Neuronal stem cell (in vitro differentiated cells): ENCODE data around the gene C4orf50.

ENCODE experiments used
- DNase-seq: peaks from one replicate; pipeline ENCODE4 v3.0.0-alpha.2; 2013; ENCODE audit warnings: low spot score
- H2AFZ ChIP-seq: one replicate; pipeline ENCODE4 v1.6.1; 2013; ENCODE audit warnings: mild to moderate bottlenecking, low read length, inconsistent platforms
- H2AK5ac ChIP-seq: 2 replicates; pipeline ENCODE4 v1.6.1; 2013; ENCODE audit warnings: low read depth, mild to moderate bottlenecking, inconsistent platforms, low read length, moderate library complexity, mixed read lengths
- H2BK120ac ChIP-seq: 2 replicates; pipeline ENCODE4 v1.6.1; 2013; ENCODE audit warnings: low read depth, mild to moderate bottlenecking, inconsistent platforms, low read length, moderate library complexity, mixed read lengths
- H2BK12ac ChIP-seq: one replicate; pipeline ENCODE4 v1.6.1; 2013; ENCODE audit warnings: low read length, inconsistent platforms
- H2BK15ac ChIP-seq: 2 replicates; pipeline ENCODE4 v1.6.1; 2013; ENCODE audit warnings: mild to moderate bottlenecking, low read length, inconsistent platforms, mixed read lengths
- H2BK5ac ChIP-seq: one replicate; pipeline ENCODE4 v1.6.1; 2013; ENCODE audit warnings: inconsistent platforms, mild to moderate bottlenecking, low read length, moderate library complexity
- H3K14ac ChIP-seq: one replicate; pipeline ENCODE4 v1.6.1; 2013; ENCODE audit warnings: low read length, inconsistent platforms
- H3K18ac ChIP-seq: 2 replicates; pipeline ENCODE4 v1.6.1; 2013; ENCODE audit warnings: low read length, inconsistent platforms
- H3K23ac ChIP-seq: 2 replicates; pipeline ENCODE4 v1.6.1; 2013; ENCODE audit warnings: low read depth, mild to moderate bottlenecking, mixed read lengths, low read length, inconsistent platforms; ENCODE audit not compliant: poor library complexity
- H3K27ac ChIP-seq: replicated peaks from 3 replicates; pipeline ENCODE4 v1.5.1; 2013; ENCODE audit warnings: low read length, inconsistent platforms
- H3K27me3 ChIP-seq, 3 experiments: 2 replicates each; pipeline ENCODE4 v1.6.1; 2013; ENCODE audit warnings: low read length in 3 of 3, mild to moderate bottlenecking in 2 of 3, inconsistent platforms in 1 of 3, low read depth in 1 of 3, mixed read lengths in 1 of 3, moderate library complexity in 1 of 3; ENCODE audit not compliant: control insufficient read depth in 3 of 3, insufficient read depth in 3 of 3
- H3K36me3 ChIP-seq, 2 donors: replicated peaks in 1 of 2; 2 replicates each; pipeline ENCODE4 v1.6.1; 2013; ENCODE audit warnings: low read length in 2 of 2; ENCODE audit not compliant: control insufficient read depth in 2 of 2, insufficient read depth in 2 of 2
- H3K4ac ChIP-seq: 2 replicates; pipeline ENCODE4 v1.6.1; 2013; ENCODE audit warnings: inconsistent platforms, mild to moderate bottlenecking, low read length, moderate library complexity
- H3K4me1 ChIP-seq, 2 donors: 1 replicate in 1 of 2; 2 replicates in 1 of 2; pipeline ENCODE4 v1.6.1; 2013; ENCODE audit warnings: low read length in 2 of 2, low read depth in 1 of 2; ENCODE audit not compliant: control insufficient read depth in 2 of 2, insufficient read depth in 1 of 2
- H3K4me2 ChIP-seq: one replicate; pipeline ENCODE4 v1.6.1; 2013; ENCODE audit warnings: mild to moderate bottlenecking, low read length, inconsistent platforms; ENCODE audit not compliant: insufficient read depth, poor library complexity, severe bottlenecking
- H3K4me3 ChIP-seq, 2 donors: 2 replicates each; pipeline ENCODE4 v1.5.1; 2013; ENCODE audit warnings: low read length in 2 of 2, mild to moderate bottlenecking in 2 of 2, inconsistent platforms in 1 of 2, moderate library complexity in 1 of 2
- H3K79me1 ChIP-seq: one replicate; pipeline ENCODE4 v1.6.1; 2013; ENCODE audit warnings: low read depth, mild to moderate bottlenecking, inconsistent platforms, low read length, moderate library complexity
- H3K9ac ChIP-seq: one replicate; pipeline ENCODE4 v1.6.1; 2013; ENCODE audit warnings: mild to moderate bottlenecking, low read depth, low read length, inconsistent platforms; ENCODE audit not compliant: poor library complexity
- H3K9me3 ChIP-seq, 2 donors: replicated peaks in 1 of 2; 2 replicates each; pipeline versions ENCODE3 to v1.6.1; 2013; ENCODE audit warnings: low read length in 2 of 2, mild to moderate bottlenecking in 2 of 2, inconsistent platforms in 1 of 2, low read depth in 1 of 2, mixed read lengths in 1 of 2, moderate library complexity in 1 of 2; ENCODE audit not compliant: control insufficient read depth in 2 of 2, insufficient read depth in 1 of 2
- H4K8ac ChIP-seq: one replicate; pipeline ENCODE4 v1.6.1; 2013; ENCODE audit warnings: low read depth, mild to moderate bottlenecking, inconsistent platforms, low read length, moderate library complexity
- H4K91ac ChIP-seq: one replicate; pipeline ENCODE4 v1.6.1; 2013; ENCODE audit warnings: low read length, low read depth, mild to moderate bottlenecking, inconsistent platforms; ENCODE audit not compliant: poor library complexity
- WGBS, 2 donors: extraction: QIAGEN DNeasy Blood & Tissue Kit; methylation state at CpG; one replicate each; pipeline ENCODE4 v1.1.7; 2013; ENCODE audit warnings: missing lambda C conversion rate in 2 of 2, mixed read lengths in 1 of 2; ENCODE audit not compliant: insufficient read length in 2 of 2, insufficient replicate concordance in 1 of 2; ENCODE audit errors: extremely low coverage in 2 of 2; 5-methylcytosine and 5-hydroxymethylcytosine counted together

Gene C4orf50

DNA sequence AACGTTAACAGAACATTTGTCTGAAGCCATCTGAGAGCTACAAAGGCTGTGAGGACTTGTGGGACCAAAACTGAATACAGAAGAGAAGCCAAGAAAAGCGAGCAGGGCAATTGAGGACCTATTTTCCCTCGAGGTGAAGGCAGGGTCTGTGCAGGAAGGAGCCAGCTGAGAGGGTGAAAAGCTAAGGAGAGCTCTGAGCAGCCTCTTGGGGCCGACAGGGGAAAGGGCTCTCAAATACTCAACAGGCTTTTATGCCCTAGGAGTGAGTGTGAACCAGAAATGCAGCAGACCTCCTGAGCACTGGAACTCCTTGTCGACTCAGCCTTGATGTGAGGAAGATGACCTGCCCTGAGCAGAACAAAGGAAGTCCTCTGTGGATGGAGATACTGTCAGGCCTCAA is 54.2 kb downstream of the C4orf50 start:
- Histone ChIP-seq H3K18ac (no peak overlapping the region), H3K9ac (no peak overlapping the region), H4K8ac (no peak overlapping the region), H2AFZ (no peak overlapping the region), H2BK15ac (no peak overlapping the region), H3K4me2 (no peak overlapping the region), H2BK120ac (no peak overlapping the region), H4K91ac (no peak overlapping the region), H3K4me1 (peaks cover 0 to 2% of the 10 kb centered on the region in 2 donors), H3K4me3 (no peak overlapping the region), H3K9me3 (no peaks in the 10 kb centered on the region), H2AK5ac (no peak overlapping the region), H2BK5ac (no peak overlapping the region), H2BK12ac (no peak overlapping the region), H3K4ac (no peak overlapping the region), H3K79me1 (no peaks in the 10 kb centered on the region), H3K14ac (no peak overlapping the region), H3K23ac (no peak overlapping the region), H3K27ac (no peak overlapping the region), H3K36me3 (no peaks in the 10 kb centered on the region), H3K27me3 (peaks cover 0 to 46% (median 0%) of the 10 kb centered on the region in 3 experiments)
- WGBS, 2 donors: no CpG with 5 or more reads among the region's 5 CpGs
- no peak for DNase-seq

DNA sequence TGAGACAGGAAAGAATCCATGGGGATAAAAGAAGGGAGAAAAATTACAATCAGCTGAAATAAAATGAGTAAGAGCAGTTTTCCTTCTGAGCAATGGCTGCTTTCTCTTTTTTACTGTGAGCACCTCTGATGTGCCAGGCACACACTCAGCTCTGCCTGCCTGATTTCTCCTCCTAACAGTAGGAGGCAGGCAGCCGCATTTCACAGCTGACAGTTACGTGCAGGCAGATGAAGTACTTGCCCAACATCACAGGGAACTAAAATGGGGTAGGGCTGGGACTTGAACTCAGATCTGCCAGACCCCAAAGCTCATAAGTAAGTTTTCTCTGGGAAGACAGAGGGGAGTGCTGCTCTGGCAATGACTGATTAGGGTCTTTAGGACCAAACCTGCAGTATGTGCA is 54.6 kb downstream of the C4orf50 start:
- H3K18ac ChIP-seq: no peak overlapping the region
- no peak overlapping the region for H3K4me2 ChIP-seq
- no peak overlapping the region for H3K4me3 ChIP-seq
- H3K36me3 ChIP-seq: no peaks in the 10 kb centered on the region
- H2BK120ac ChIP-seq: no peak overlapping the region
- WGBS, 2 donors: no CpG with 5 or more reads among the region's 2 CpGs
- no peak for DNase-seq
- H3K4me1 ChIP-seq: peaks cover 0 to 2% of the 10 kb centered on the region in 2 donors
- no peak overlapping the region for H3K27ac ChIP-seq
- no peak overlapping the region for H2BK12ac ChIP-seq
- no peaks in the 10 kb centered on the region for H3K9me3 ChIP-seq
- H2BK15ac ChIP-seq: no peak overlapping the region
- H3K23ac ChIP-seq: no peak overlapping the region
- H3K27me3 ChIP-seq: peaks cover 0 to 46% (median 0%) of the 10 kb centered on the region in 3 experiments
- no peaks in the 10 kb centered on the region for H3K79me1 ChIP-seq
- no peak overlapping the region for H2AFZ ChIP-seq
- no peak overlapping the region for H4K8ac ChIP-seq
- no peak overlapping the region for H3K9ac ChIP-seq
- H3K14ac ChIP-seq: no peak overlapping the region
- H4K91ac ChIP-seq: no peak overlapping the region
- H3K4ac ChIP-seq: no peak overlapping the region
- H2BK5ac ChIP-seq: no peak overlapping the region
- H2AK5ac ChIP-seq: no peak overlapping the region

DNA sequence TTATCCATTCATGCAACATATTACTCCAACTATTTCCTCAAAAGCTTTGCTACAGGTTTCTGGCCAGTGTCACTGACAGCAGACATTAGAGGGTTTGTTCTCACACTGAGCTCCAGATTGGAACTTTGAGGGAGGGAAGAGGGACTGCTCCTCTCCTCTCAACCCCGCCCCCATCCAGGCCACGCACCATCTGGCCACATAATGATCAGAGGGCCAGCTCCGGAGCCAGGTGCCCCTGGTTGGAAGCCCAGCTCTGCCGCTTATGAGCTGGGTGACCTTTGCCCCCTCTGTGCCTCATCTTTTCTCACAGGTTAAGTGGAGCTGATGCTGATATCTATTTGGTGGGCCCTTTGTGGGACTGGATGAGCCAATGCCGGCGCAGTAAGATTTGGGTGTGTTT is 55.8 kb downstream of the C4orf50 start:
- H3K36me3 ChIP-seq: no peaks in the 10 kb centered on the region
- H3K14ac ChIP-seq: no peak overlapping the region
- H3K4ac ChIP-seq: no peak overlapping the region
- no peak overlapping the region for H3K27ac ChIP-seq
- H3K9ac ChIP-seq: no peak overlapping the region
- no peak overlapping the region for H4K91ac ChIP-seq
- H2BK12ac ChIP-seq: no peak overlapping the region
- H2BK5ac ChIP-seq: no peak overlapping the region
- H3K4me3 ChIP-seq: no peak overlapping the region
- no peak for DNase-seq
- H2BK120ac ChIP-seq: no peak overlapping the region
- no peak overlapping the region for H3K23ac ChIP-seq
- no peak overlapping the region for H3K18ac ChIP-seq
- no peak overlapping the region for H2BK15ac ChIP-seq
- WGBS, 2 donors: no CpG with 5 or more reads among the region's 6 CpGs
- H3K27me3 ChIP-seq: peaks cover 0 to 52% (median 0%) of the 10 kb centered on the region in 3 experiments
- no peak overlapping the region for H4K8ac ChIP-seq
- H3K9me3 ChIP-seq: no peaks in the 10 kb centered on the region
- H2AFZ ChIP-seq: no peak overlapping the region
- peaks cover 0 to 2% of the 10 kb centered on the region in 2 donors for H3K4me1 ChIP-seq
- H3K4me2 ChIP-seq: no peak overlapping the region
- H3K79me1 ChIP-seq: no peaks in the 10 kb centered on the region
- no peak overlapping the region for H2AK5ac ChIP-seq

DNA sequence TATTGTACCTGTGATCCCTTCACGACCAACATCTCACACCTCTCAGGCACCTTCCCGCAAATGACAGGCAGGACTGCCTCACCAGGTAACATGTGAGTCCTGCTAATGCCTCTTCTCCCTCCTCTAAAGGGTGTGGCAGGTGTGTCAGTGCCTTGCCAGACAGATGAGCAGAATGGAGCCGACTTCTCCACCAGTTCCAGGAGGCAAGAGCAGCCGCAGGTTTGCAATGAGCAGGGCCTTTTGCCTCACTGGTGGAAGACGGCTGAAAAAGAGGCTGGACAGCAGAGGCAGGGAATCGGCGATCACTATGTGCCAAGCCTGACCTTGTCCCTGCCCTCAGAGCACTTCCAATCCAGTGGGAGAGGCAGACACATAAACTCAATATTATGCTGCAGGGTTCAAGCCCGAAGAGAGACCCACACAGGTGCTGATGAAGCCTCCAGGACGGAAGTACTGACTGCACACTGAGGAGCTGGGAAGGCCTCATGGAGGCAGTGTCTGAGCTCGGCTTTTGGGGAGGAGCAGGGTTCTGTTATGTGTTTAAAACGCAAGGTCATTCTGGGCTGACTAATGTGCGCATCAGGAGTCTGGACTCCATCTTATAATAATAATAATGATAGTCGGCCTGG is 57.9 kb downstream of the C4orf50 start:
- H2BK120ac ChIP-seq: no peak overlapping the region
- no peak overlapping the region for H3K4ac ChIP-seq
- no peak overlapping the region for H2BK12ac ChIP-seq
- H2AK5ac ChIP-seq: no peak overlapping the region
- H3K79me1 ChIP-seq: no peaks in the 10 kb centered on the region
- H2BK15ac ChIP-seq: no peak overlapping the region
- no peak overlapping the region for H3K14ac ChIP-seq
- peaks cover 2 to 18% of the 10 kb centered on the region in 2 donors for H3K4me1 ChIP-seq
- H3K36me3 ChIP-seq: no peaks in the 10 kb centered on the region
- H3K23ac ChIP-seq: no peak overlapping the region
- H3K9me3 ChIP-seq: no peaks in the 10 kb centered on the region
- H3K18ac ChIP-seq: no peak overlapping the region
- H3K27me3 ChIP-seq: peaks cover 0 to 57% (median 0%) of the 10 kb centered on the region in 3 experiments
- no peak for DNase-seq
- H4K8ac ChIP-seq: no peak overlapping the region
- no peak overlapping the region for H2AFZ ChIP-seq
- no peak overlapping the region for H3K4me3 ChIP-seq
- no peak overlapping the region for H3K9ac ChIP-seq
- no peak overlapping the region for H3K4me2 ChIP-seq
- WGBS, 2 donors: no CpG with 5 or more reads among the region's 13 CpGs
- H2BK5ac ChIP-seq: no peak overlapping the region
- H3K27ac ChIP-seq: no peak overlapping the region
- no peak overlapping the region for H4K91ac ChIP-seq
